HG02678 (cell line): ENCODE data around the gene TUFT1.
"Not testable (repeated sequence)": the region's sequence is repeated elsewhere in the genome, so short reads cannot be mapped to it uniquely, and the experiment has no call there.

ENCODE experiments used
- ATAC-seq: cut with Tn5 transposase; IDR thresholded peaks from one replicate; pipeline ENCODE4 v1.9.1; 2021; ENCODE audit warnings: mild to moderate bottlenecking, moderate library complexity; ENCODE audit not compliant: unreplicated experiment

TUFT1 gene

GRCh38 chr1:151511636-151512215 lies 28.4 kb upstream of the TUFT1 start:
- peak; percentile 12 for ATAC-seq

- ATAC-seq = no peak
Observed at GRCh38 chr1:151512326-151512725, 27.8 kb upstream of the TUFT1 start.

- no peak for ATAC-seq
Observed at GRCh38 chr1:151512801-151513625, 27.1 kb upstream of the TUFT1 start.

GRCh38 chr1:151513626-151514121 lies 26.4 kb upstream of the TUFT1 start:
- no peak for ATAC-seq

GRCh38 chr1:151514366-151514765 lies 25.7 kb upstream of the TUFT1 start:
- ATAC-seq = no peak

GRCh38 chr1:151515265-151515664 lies 24.8 kb upstream of the TUFT1 start:
- ATAC-seq = no peak

- no peak for ATAC-seq
Observed at GRCh38 chr1:151516031-151516511, 24.0 kb upstream of the TUFT1 start.

- no peak for ATAC-seq
Observed at GRCh38 chr1:151518431-151518830, 21.7 kb upstream of the TUFT1 start.

GRCh38 chr1:151518936-151519335 lies 21.2 kb upstream of the TUFT1 start:
- ATAC-seq = no peak

- no peak for ATAC-seq
Observed at GRCh38 chr1:151519667-151520066, 20.4 kb upstream of the TUFT1 start.

- no peak for ATAC-seq
Observed at GRCh38 chr1:151520359-151520758, 19.8 kb upstream of the TUFT1 start.

- ATAC-seq = not testable (repeated sequence)
Observed at GRCh38 chr1:151522427-151522826, 17.7 kb upstream of the TUFT1 start.

GRCh38 chr1:151523326-151523725 lies 16.8 kb upstream of the TUFT1 start:
- ATAC-seq = no peak

- no peak for ATAC-seq
Observed at GRCh38 chr1:151524736-151525135, 15.4 kb upstream of the TUFT1 start.

GRCh38 chr1:151526735-151527525 lies 13.2 kb upstream of the TUFT1 start:
- no peak for ATAC-seq

GRCh38 chr1:151529211-151529702 lies 10.9 kb upstream of the TUFT1 start:
- no peak for ATAC-seq

GRCh38 chr1:151529781-151530180 lies 10.3 kb upstream of the TUFT1 start:
- no peak for ATAC-seq

- no peak for ATAC-seq
Observed at GRCh38 chr1:151530461-151530860, 9.6 kb upstream of the TUFT1 start.

- ATAC-seq = no peak
Observed at GRCh38 chr1:151533870-151534269, 6.2 kb upstream of the TUFT1 start.

GRCh38 chr1:151534662-151535278 lies 5.3 kb upstream of the TUFT1 start:
- peak; percentile 52 for ATAC-seq
